KMS-11 (cell line): ENCODE data around the gene PGLYRP2.

ENCODE experiments used
- H2AFZ ChIP-seq: fragments of 200-600 bp; sonication (generic); 2 replicates; pipeline ENCODE4 v1.6.1; 2016; ENCODE audit warnings: antibody characterized with exemption, mixed run types, low read depth
- H3K27ac ChIP-seq: fragments of 200-600 bp; sonication (generic); 2 replicates; pipeline ENCODE4 v1.6.1; 2016; ENCODE audit warnings: mild to moderate bottlenecking, mixed run types
- H3K27me3 ChIP-seq: fragments of 200-600 bp; sonication (generic); 2 replicates; pipeline ENCODE4 v1.6.1; 2017; ENCODE audit warnings: mild to moderate bottlenecking, low read depth, mixed run types, moderate library complexity; ENCODE audit not compliant: insufficient read depth
- H3K36me3 ChIP-seq: fragments of 200-600 bp; sonication (generic); 2 replicates; pipeline ENCODE4 v1.6.1; 2017; ENCODE audit warnings: mild to moderate bottlenecking, mixed run types; ENCODE audit not compliant: insufficient read depth
- H3K4me1 ChIP-seq: fragments of 200-600 bp; sonication (generic); 2 replicates; pipeline ENCODE4 v1.6.1; 2016; ENCODE audit warnings: mild to moderate bottlenecking, low read depth, mixed run types; ENCODE audit not compliant: poor library complexity, severe bottlenecking
- H3K4me2 ChIP-seq: fragments of 200-600 bp; sonication (generic); 2 replicates; pipeline ENCODE4 v1.7.0; 2016; ENCODE audit warnings: mild to moderate bottlenecking, mixed run types
- H3K4me3 ChIP-seq: fragments of 200-600 bp; sonication (generic); IDR thresholded peaks from 2 replicates; pipeline ENCODE4 v1.6.1; 2017; ENCODE audit warnings: low read depth, low read length, mixed read lengths; ENCODE audit not compliant: insufficient read depth
- H3K79me2 ChIP-seq: fragments of 200-600 bp; sonication (generic); 2 replicates; pipeline ENCODE4 v1.6.1; 2016; ENCODE audit warnings: low read depth, mixed run types; ENCODE audit not compliant: insufficient read depth
- H3K9ac ChIP-seq: fragments of 200-600 bp; sonication (generic); 2 replicates; pipeline ENCODE4 v1.6.1; 2016; ENCODE audit warnings: mild to moderate bottlenecking, mixed run types
- H4K20me1 ChIP-seq: fragments of 200-600 bp; sonication (generic); 2 replicates; pipeline ENCODE4 v1.6.1; 2016; ENCODE audit warnings: mild to moderate bottlenecking, mixed run types; ENCODE audit not compliant: insufficient read depth
- TF ChIP-seq, protein P1 (sequence below): fragments of 200-600 bp; sonication (generic); conservative IDR thresholded peaks from 2 replicates; pipeline ENCODE4 v1.6.1; 2017; ENCODE audit warnings: low read depth, mild to moderate bottlenecking, antibody characterized with exemption, low read length, moderate library complexity, mixed read lengths

The PGLYRP2 gene

DNA sequence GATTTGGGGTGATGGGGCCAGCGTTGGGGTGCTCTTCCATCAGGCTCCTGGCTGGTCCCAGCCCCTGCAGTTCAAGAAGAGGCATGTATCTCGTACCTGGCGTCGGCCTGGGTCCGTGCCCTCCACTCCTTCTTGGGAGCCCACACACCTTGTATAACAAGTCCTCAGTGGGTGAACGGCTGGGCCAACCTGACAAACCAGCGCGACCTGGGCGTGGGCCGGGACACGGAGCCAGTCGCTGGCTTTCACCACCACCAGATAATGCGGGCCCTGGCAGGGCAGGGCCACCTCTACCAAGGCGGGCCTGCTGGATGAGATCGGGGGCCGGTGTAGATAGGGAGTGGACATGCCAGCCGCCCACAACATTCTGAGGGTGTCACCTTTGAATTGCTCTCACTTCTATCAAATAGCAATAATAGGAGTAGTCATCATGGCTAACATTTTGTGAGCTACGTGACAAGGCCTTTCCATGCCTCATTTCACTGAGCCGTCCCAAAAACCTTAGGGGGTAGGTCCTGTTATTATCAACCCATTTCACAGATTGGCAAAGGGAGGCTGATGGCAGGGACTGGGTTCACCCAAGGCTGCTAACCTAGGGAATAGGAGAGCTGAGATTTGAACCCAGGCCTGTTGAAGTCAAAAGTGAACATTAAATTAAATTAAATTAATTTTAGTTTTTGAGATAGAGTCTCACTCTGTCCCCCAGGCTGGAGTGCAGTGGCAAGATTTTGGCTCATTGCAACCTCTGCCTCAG is 32.5 kb upstream of the PGLYRP2 start:
- no peak overlapping the region for H3K27ac ChIP-seq
- H3K36me3 ChIP-seq = no peaks in the 10 kb centered on the region
- no peaks in the 10 kb centered on the region for H4K20me1 ChIP-seq
- H3K9ac ChIP-seq = no peak overlapping the region
- TF ChIP-seq, protein P1, sequence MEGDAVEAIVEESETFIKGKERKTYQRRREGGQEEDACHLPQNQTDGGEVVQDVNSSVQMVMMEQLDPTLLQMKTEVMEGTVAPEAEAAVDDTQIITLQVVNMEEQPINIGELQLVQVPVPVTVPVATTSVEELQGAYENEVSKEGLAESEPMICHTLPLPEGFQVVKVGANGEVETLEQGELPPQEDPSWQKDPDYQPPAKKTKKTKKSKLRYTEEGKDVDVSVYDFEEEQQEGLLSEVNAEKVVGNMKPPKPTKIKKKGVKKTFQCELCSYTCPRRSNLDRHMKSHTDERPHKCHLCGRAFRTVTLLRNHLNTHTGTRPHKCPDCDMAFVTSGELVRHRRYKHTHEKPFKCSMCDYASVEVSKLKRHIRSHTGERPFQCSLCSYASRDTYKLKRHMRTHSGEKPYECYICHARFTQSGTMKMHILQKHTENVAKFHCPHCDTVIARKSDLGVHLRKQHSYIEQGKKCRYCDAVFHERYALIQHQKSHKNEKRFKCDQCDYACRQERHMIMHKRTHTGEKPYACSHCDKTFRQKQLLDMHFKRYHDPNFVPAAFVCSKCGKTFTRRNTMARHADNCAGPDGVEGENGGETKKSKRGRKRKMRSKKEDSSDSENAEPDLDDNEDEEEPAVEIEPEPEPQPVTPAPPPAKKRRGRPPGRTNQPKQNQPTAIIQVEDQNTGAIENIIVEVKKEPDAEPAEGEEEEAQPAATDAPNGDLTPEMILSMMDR = no peak
- H3K4me3 ChIP-seq = no peak overlapping the region
- H3K4me1 ChIP-seq = no peaks in the 10 kb centered on the region
- peaks cover 42% of the 10 kb centered on the region; the same call in 1 of the 2 replicates for H3K27me3 ChIP-seq
- H3K79me2 ChIP-seq = no peaks in the 10 kb centered on the region
- H2AFZ ChIP-seq = no peak overlapping the region
- H3K4me2 ChIP-seq = no peak overlapping the region

DNA sequence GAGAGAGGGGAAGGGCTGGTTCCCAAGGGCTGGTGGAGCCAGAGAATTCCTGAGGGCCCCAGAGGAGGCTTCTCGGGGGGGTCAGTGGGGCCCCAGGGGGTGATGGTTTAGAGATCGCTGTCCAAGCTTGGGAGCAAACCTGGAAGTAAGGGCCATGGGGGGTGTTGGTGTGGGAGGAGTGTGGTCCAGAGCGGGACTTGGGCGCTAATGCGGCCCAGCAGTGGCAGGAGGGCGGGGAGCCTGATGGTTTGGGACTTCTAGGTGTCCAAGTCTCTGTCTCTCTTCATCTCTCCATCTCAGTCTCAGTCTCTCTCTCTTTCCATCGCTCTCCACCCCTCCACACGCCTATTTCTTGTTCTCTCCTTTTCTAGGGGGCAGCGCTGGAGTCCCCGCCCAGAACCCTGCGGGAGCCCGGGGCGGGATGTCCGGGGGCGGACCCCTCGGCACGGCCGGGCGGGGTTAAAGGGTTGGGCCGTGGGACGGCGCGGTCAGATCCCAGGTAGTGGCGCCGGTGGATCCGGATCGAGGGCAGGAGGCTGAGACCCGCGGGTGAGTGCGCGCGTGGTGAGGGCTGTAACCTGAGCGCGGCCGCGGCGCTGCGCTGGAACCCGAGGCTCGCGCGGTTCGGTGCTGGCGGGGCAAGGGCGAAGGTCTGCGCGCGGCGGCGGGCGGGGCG is 28.9 kb upstream of the PGLYRP2 start, which contains the start of gene CYP4F22:
CYP4F22 (plus strand) TSS at position 491 of the 676 bp plus-strand sequence. CDS start 16,812 bp downstream, outside the sequence.
- Histone ChIP-seq H3K4me3 (no peak within 1 kb of the TSS), H3K27ac (no peak within 1 kb of the TSS), H3K79me2 (no peaks in the 10 kb centered on the region), H3K4me1 (no peaks in the 10 kb centered on the region), H4K20me1 (no peaks in the 10 kb centered on the region), H3K27me3 (peaks cover 28% of the 10 kb centered on the region; the same call in 1 of the 2 replicates), H3K36me3 (no peaks in the 10 kb centered on the region), H3K4me2 (no peak within 1 kb of the TSS), H2AFZ (no peak within 1 kb of the TSS), H3K9ac (no peak within 1 kb of the TSS)
- TF ChIP-seq, protein P1 = no peak

DNA sequence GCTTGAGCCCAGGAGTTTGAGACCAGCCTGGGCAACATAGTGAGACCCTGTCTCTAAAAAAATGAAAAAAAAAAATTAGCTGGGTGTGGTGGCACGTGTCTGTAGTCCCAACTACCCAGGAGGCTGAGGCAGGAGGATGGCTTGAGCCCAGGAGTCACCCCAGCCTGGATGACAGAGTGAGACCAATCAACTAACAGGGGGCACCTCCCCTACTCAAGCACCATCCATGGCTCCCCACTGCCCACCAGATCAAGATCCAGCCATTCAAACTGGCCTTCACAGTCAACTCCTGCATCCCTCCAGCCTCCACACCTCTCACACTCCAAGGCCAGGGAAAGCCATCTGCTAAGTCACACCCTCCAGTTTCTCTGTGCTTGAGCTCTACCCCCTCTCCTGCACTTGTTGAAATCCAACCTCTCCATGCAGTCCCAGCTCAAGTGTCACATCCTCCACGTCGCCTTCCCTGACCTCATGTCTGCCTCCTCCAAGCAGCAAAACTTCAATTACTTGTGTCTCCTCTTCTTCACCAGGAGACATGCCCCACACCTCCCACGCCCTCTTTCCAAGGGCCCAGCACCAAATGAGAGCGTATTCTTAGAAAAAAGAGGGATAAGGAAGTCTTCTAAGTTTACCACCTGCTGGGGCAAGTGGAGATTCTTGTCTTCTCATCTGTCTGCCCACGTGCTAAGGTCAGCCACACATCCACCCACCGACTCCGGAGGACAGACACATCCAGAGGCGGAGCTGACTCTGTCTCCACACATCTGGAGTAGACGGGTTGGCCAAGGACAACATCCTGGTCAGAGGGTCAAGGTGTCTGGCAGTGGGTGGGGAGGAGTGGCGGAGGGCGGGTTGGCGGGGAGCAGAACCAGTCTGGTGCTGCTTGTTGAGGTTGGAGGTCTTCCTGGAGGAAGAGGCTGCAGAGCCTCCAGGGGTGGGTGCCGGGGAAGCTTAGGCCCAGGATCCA is 28.1 kb upstream of the PGLYRP2 start:
- Histone ChIP-seq H3K27me3 (peaks cover 27% of the 10 kb centered on the region; the same call in 1 of the 2 replicates), H3K9ac (no peak overlapping the region), H3K4me1 (no peaks in the 10 kb centered on the region), H2AFZ (no peak overlapping the region), H3K36me3 (no peaks in the 10 kb centered on the region), H3K27ac (no peak overlapping the region), H4K20me1 (no peaks in the 10 kb centered on the region), H3K79me2 (no peaks in the 10 kb centered on the region), H3K4me2 (no peak overlapping the region), H3K4me3 (no peak overlapping the region)
- TF ChIP-seq, protein P1 = no peak

DNA sequence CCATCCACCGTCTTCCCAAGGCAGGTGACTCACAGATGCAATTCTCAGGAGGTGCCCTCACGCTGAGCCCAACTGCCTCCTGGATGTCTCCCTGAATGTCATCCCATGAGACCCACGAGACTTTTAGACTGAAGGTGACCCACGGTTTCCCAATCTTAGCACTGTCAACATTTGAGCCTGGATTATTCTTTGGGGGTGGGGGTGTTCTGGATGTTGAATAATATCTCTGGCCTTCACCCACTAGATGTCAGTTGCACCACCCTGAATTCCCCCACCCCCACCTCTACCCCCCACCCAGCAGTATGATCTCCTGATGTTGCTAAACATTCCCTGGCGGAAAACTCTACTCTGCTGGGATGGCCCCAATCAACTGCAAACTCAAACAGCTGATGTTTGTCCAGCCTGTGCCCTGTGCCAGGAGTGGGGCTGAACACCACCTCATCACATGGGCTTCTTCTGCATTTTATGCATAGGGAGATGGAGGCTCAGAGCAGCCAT is 26.8 kb upstream of the PGLYRP2 start:
- Histone ChIP-seq H3K4me2 (no peak overlapping the region), H2AFZ (no peak overlapping the region), H3K79me2 (no peaks in the 10 kb centered on the region), H3K4me1 (no peaks in the 10 kb centered on the region), H3K36me3 (no peaks in the 10 kb centered on the region), H3K9ac (no peak overlapping the region), H3K27ac (no peak overlapping the region), H3K27me3 (peaks cover 26% of the 10 kb centered on the region; the same call in 1 of the 2 replicates), H4K20me1 (no peaks in the 10 kb centered on the region), H3K4me3 (no peak overlapping the region)
- TF ChIP-seq, protein P1 = no peak
